Transverse colon (tissue), 4 donors: ENCODE data around the gene CFAP210. TPM values are rescaled to one million over a fixed set of nuclear protein-coding genes. Genes with fewer than 3 reads are reported as not detected.
"Not testable (repeated sequence)": the region's sequence is repeated elsewhere in the genome, so short reads cannot be mapped to it uniquely, and the experiment has no call there.

ENCODE experiments used
- DNase-seq: peaks from one replicate; pipeline ENCODE4 v3.0.0-alpha.2; 2019
- H3K27ac ChIP-seq, 4 donors: fragments of 200-600 bp; sonication (generic); 2 replicates each; pipeline ENCODE4 v1.5.1; 2016 to 2018; ENCODE audit warnings: inconsistent platforms in 4 of 4
- H3K27me3 ChIP-seq: fragments of 200-600 bp; sonication (generic); 2 replicates; pipeline ENCODE4 v1.5.1; 2017; ENCODE audit warnings: inconsistent platforms
- H3K36me3 ChIP-seq, 4 donors: fragments of 200-600 bp; sonication (generic); 2 replicates each; pipeline ENCODE4 v1.5.1; 2017 to 2019; ENCODE audit warnings: inconsistent platforms in 4 of 4
- H3K4me1 ChIP-seq, 4 donors: fragments of 200-600 bp; sonication (generic); 2 replicates each; pipeline ENCODE4 v1.5.1; 2017 to 2020; ENCODE audit warnings: inconsistent platforms in 4 of 4
- H3K4me3 ChIP-seq, 4 donors: fragments of 200-600 bp; sonication (generic); 1 replicate in 1 of 4; 2 replicates in 3 of 4; pipeline versions ENCODE4 v1.5.1 to v1.6.1; 2017 to 2019; ENCODE audit warnings: inconsistent platforms in 4 of 4
- H3K9me3 ChIP-seq, 2 donors: fragments of 200-600 bp; sonication (generic); 2 replicates each; pipeline ENCODE4 v1.5.1; 2017 to 2019; ENCODE audit warnings: inconsistent platforms in 2 of 2
- EP300 ChIP-seq: sonication (generic); formaldehyde crosslinking; IDR thresholded peaks from one replicate; pipeline ENCODE4 v1.6.1; 2017; ENCODE audit warnings: antibody characterized with exemption, low read depth
- POLR2A ChIP-seq: fragments of 450-650 bp; IDR thresholded peaks from one replicate; pipeline ENCODE4 v1.6.1; 2016; ENCODE audit warnings: antibody characterized with exemption, mild to moderate bottlenecking, moderate library complexity
- POLR2AphosphoS5 ChIP-seq, 3 donors: sonication (generic); formaldehyde crosslinking; IDR thresholded peaks; one replicate each; pipeline ENCODE4 v1.6.1; 2016; ENCODE audit warnings: antibody characterized with exemption in 3 of 3
- WGBS, 2 donors: methylation state at CpG; one replicate each; pipeline ENCODE4 v1.1.5; 2018; ENCODE audit warnings: low coverage in 1 of 2; 5-methylcytosine and 5-hydroxymethylcytosine counted together
- in situ Hi-C, 4 donors: fragments of 200-750 bp; cut with MboI; loops; one replicate each; pipeline versions ENCODE4 v1.15.0 to v1.15.1; 2017; ENCODE audit warnings: low sequenced_read_pairs in 3 of 4, low pct_ligation_motif_present in 1 of 4, low pct_unique_long_range_greater_than_20kb in 1 of 4
- intact Hi-C: fragments of 100-400 bp; cut with DNase I; formaldehyde crosslinking; loops from one replicate; pipeline ENCODE4 v1.15.1; 2023; ENCODE audit warnings: low total_unique reads
- total RNA-seq, 4 donors: library from RNA; depleted of rRNA; stranded (reverse); fragments of >200 nt; gene quantifications; one replicate each; pipeline ENCODE4 v1.1.0, GENCODE V29; 2016
- TF ChIP-seq, protein P1 (sequence below), 5 experiments: fragments of 200-600 bp in 3 of 5; fragments of 450-650 bp in 2 of 5; sonication (generic) in 3 of 5; IDR thresholded peaks; 1 replicate in 2 of 5; 2 replicates in 3 of 5; pipeline ENCODE4 v1.5.1; 2016 to 2017; ENCODE audit warnings: antibody characterized with exemption in 5 of 5, inconsistent platforms in 3 of 5, mild to moderate bottlenecking in 2 of 5, moderate library complexity in 1 of 5

CFAP210 gene
- total RNA-seq, 4 donors from 2014 or later = not detected

DNA sequence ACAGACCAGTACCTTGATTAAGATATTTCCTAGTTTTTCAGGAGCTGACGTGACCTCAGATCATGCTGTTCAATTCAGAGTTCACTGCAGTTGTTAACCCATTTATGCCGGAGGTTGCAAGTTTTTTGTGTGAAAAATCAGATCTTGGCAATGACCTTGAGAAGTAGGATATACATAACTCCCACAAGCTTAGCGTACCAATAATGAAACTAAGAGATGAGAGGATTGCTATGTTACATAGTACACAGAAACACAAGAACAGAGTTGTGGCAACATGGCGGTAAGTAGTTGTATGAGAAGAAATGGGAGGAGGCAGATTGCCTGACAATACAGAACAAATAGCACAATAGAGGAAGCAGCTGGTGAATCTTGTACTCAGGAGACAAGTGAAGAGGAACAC, 71.0 kb downstream of the CFAP210 start:
- in situ Hi-C loops (no loop called here), intact Hi-C loops (no loop called here)
- H3K9me3 ChIP-seq = no peaks in the 10 kb centered on the region
- DNase-seq = no peak
- H3K4me1 ChIP-seq = no peaks in the 10 kb centered on the region
- TF ChIP-seq POLR2A (no peak), EP300 (no peak), POLR2AphosphoS5 (IDR thresholded peaks at IDR 0.05) (no peak)
- H3K36me3 ChIP-seq = peaks cover 0 to 27% (median 11%) of the 10 kb centered on the region in 4 donors
- no peak overlapping the region for H3K4me3 ChIP-seq
- 72 to 83% methylated on average over 4 of the region's 4 CpGs for WGBS, 2 donors
- H3K27me3 ChIP-seq = no peaks in the 10 kb centered on the region
- no peak overlapping the region for H3K27ac ChIP-seq

DNA sequence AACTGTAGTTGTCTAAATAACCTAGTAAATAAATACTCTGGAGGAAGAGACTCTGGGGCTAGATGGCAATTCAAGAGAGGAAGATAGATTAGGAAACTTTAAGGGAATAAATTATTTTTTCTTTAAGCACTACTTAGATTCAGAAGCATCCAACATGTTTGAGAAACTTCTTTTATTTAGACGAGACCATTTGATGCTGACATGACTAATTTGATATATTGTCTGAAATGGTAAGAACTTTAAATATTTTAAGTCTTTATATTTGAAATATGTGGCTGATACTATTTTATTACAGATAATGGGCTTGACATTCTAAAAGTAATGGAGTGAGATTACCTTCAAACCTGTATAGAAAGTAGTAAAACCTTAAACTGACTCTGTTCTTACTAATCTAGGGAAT, 73.7 kb downstream of the CFAP210 start:
- H3K27ac ChIP-seq = no peak overlapping the region
- H3K9me3 ChIP-seq = no peaks in the 10 kb centered on the region
- no peaks in the 10 kb centered on the region for H3K4me1 ChIP-seq
- 77 to 84% methylated on average over 1 of the region's 1 CpG for WGBS, 2 donors
- DNase-seq = no peak
- H3K4me3 ChIP-seq = no peak overlapping the region
- peaks cover 0 to 46% (median 16%) of the 10 kb centered on the region in 4 donors for H3K36me3 ChIP-seq
- intact Hi-C loops (no loop called here), in situ Hi-C loops (no loop called here)
- TF ChIP-seq EP300 (no peak), POLR2A (no peak), POLR2AphosphoS5 (IDR thresholded peaks at IDR 0.05) (no peak)
- TF ChIP-seq, protein P1, sequence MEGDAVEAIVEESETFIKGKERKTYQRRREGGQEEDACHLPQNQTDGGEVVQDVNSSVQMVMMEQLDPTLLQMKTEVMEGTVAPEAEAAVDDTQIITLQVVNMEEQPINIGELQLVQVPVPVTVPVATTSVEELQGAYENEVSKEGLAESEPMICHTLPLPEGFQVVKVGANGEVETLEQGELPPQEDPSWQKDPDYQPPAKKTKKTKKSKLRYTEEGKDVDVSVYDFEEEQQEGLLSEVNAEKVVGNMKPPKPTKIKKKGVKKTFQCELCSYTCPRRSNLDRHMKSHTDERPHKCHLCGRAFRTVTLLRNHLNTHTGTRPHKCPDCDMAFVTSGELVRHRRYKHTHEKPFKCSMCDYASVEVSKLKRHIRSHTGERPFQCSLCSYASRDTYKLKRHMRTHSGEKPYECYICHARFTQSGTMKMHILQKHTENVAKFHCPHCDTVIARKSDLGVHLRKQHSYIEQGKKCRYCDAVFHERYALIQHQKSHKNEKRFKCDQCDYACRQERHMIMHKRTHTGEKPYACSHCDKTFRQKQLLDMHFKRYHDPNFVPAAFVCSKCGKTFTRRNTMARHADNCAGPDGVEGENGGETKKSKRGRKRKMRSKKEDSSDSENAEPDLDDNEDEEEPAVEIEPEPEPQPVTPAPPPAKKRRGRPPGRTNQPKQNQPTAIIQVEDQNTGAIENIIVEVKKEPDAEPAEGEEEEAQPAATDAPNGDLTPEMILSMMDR (IDR thresholded peaks at IDR 0.05) = no peak
- no peaks in the 10 kb centered on the region for H3K27me3 ChIP-seq

DNA sequence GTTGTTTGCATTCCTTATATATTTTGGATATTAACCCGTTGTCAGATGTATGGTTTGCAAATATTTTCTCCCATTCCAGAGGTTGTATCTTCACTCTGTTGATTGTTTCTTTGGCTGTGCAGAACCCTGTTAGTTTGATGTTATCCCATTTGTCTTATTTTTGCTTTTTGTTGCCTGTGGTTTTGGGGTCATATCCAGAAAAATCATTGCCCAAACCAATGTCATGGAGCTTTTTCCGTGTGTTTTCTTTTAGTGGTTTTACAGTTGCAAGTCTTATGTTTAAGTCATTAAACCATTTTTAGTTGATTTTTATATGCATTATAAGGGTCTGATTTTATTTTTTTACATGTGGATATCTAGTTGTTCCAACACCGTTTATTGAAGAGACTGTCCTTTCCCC, 74.3 kb downstream of the CFAP210 start:
- Histone ChIP-seq H3K27me3 (no peaks in the 10 kb centered on the region), H3K4me3 (no peak overlapping the region), H3K27ac (no peak overlapping the region), H3K4me1 (no peaks in the 10 kb centered on the region), H3K36me3 (peaks cover 0 to 52% (median 18%) of the 10 kb centered on the region in 4 donors), H3K9me3 (no peaks in the 10 kb centered on the region)
- intact Hi-C loops (no loop called here), in situ Hi-C loops (no loop called here)
- TF ChIP-seq, protein P1 (IDR thresholded peaks at IDR 0.05) = no peak
- TF ChIP-seq EP300 (no peak), POLR2AphosphoS5 (IDR thresholded peaks at IDR 0.05) (no peak), POLR2A (no peak)
- no peak for DNase-seq
- WGBS, 2 donors = 54 to 57% methylated on average over 3 of the region's 3 CpGs

DNA sequence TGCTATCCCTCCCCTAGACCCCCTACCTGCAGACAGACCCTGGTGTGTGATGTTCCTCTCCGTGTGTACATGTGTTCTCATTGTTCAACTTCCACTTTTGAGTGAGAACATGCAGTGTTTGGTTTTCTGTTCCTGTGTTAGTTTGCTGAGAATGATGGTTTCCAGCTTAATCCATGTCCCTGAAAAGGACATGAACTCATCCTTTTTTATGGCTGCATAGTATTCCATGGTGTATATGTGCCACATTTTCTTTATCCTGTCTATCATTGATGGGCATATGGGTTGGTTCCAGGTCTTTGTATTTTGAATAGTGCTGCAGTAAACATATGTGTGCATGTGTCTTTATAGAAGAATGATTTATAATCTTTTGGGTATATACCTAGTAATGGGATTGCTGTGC, 78.2 kb downstream of the CFAP210 start:
- WGBS, 2 donors = 100% methylated on average over 1 of the region's 1 CpG
- H3K36me3 ChIP-seq = peaks cover 0 to 76% (median 30%) of the 10 kb centered on the region in 4 donors
- H3K4me3 ChIP-seq, H3K27ac ChIP-seq, H3K9me3 ChIP-seq, in situ Hi-C loops, H3K27me3 ChIP-seq, intact Hi-C loops, DNase-seq, H3K4me1 ChIP-seq: not testable (repeated sequence)

DNA sequence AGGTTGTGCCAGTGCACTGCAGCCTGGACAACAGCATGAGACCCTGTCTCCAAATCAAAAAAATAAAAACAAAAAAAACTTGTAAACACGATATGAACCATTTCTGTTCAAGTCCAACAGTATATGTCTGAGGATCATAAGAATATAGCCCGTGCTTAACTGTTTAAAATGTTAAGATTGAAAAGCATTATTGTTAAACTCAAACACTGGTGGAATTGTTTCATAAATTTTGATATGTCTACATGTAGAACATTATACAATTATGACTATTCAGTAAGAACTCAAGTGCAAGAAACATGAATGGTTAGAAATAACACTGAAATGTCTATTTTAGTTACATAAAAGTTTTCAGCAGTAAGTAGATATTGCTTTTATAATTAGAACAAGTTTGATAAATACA, 80.3 kb downstream of the CFAP210 start:
- 80 to 85% methylated on average over 2 of the region's 2 CpGs for WGBS, 2 donors
- no peak for DNase-seq
- in situ Hi-C loops (no loop called here), intact Hi-C loops (no loop called here)
- H3K27ac ChIP-seq = no peak overlapping the region
- TF ChIP-seq POLR2A = no peak
- TF ChIP-seq, protein P1 (IDR thresholded peaks at IDR 0.05) = no peak
- TF ChIP-seq EP300 = no peak
- TF ChIP-seq POLR2AphosphoS5 (IDR thresholded peaks at IDR 0.05) = no peak
- no peak overlapping the region for H3K4me3 ChIP-seq
- H3K27me3 ChIP-seq = no peaks in the 10 kb centered on the region
- peaks cover 0 to 84% (median 33%) of the 10 kb centered on the region in 4 donors for H3K36me3 ChIP-seq
- H3K4me1 ChIP-seq = no peaks in the 10 kb centered on the region
- no peaks in the 10 kb centered on the region for H3K9me3 ChIP-seq
